Mononuclear cell (primary cell): ENCODE data around the gene MST1. TPM values are rescaled to one million over a fixed set of nuclear protein-coding genes. Genes with fewer than 3 reads are reported as not detected.
A peak's percentile ranks its signal among the peaks of the same experiment; 100 is the strongest.

Source experiments
- H3K27me3 ChIP-seq: 2 replicates; pipeline ENCODE4 v1.6.0; 2011; ENCODE audit warnings: low read length, control low read depth; ENCODE audit not compliant: insufficient read depth
- H3K4me1 ChIP-seq: 2 replicates; pipeline ENCODE4 v1.5.1; 2011; ENCODE audit warnings: mild to moderate bottlenecking, low read length, control low read depth; ENCODE audit not compliant: insufficient read depth
- H3K4me3 ChIP-seq: 2 replicates; pipeline ENCODE4 v1.5.1; 2011; ENCODE audit warnings: mild to moderate bottlenecking, low read length, moderate library complexity
- H3K9me3 ChIP-seq: 2 replicates; pipeline ENCODE4 v1.5.1; 2011; ENCODE audit warnings: low read depth, mild to moderate bottlenecking, control low read depth, low read length
- total RNA-seq: library from RNA; depleted of rRNA; stranded (reverse); fragments of >200 nt; gene quantifications from one replicate; pipeline ENCODE4 v1.2.3, GENCODE V29; 2012

MST1 gene
- total RNA-seq: 2.1 TPM

GRCh38 chr3:49689046-49689907 lies at the start of gene MST1, which contains the start of gene RNF123:
Gene MST1, minus strand, starts transcription at chr3:49689474. Its CDS starts 783 bp downstream, at chr3:49688691.
Gene RNF123, plus strand, starts transcription at chr3:49689557. Its CDS starts 1,609 bp downstream, at chr3:49691166.
- Histone ChIP-seq H3K4me1 (peaks cover 34% of the 10 kb centered on the region), H3K27me3 (no peaks in the 10 kb centered on the region), H3K4me3 (peak within 1 kb of the TSS; percentile 95), H3K9me3 (no peaks in the 10 kb centered on the region)

- peaks cover 12% of the 10 kb centered on the region for H3K4me1 ChIP-seq
- H3K27me3 ChIP-seq: no peaks in the 10 kb centered on the region
- no peaks in the 10 kb centered on the region for H3K9me3 ChIP-seq
- H3K4me3 ChIP-seq: no peak overlapping the region
These were observed 48.9 kb upstream of the MST1 start for GRCh38 chr3:49738067-49738713.

- peaks cover 12% of the 10 kb centered on the region for H3K4me1 ChIP-seq
- no peaks in the 10 kb centered on the region for H3K27me3 ChIP-seq
- H3K4me3 ChIP-seq: no peak overlapping the region
- no peaks in the 10 kb centered on the region for H3K9me3 ChIP-seq
These were observed 45.5 kb upstream of the MST1 start for GRCh38 chr3:49734752-49735151.

GRCh38 chr3:49733551-49733950 lies 44.3 kb upstream of the MST1 start:
- Histone ChIP-seq H3K4me3 (no peak overlapping the region), H3K27me3 (no peaks in the 10 kb centered on the region), H3K4me1 (peaks cover 12% of the 10 kb centered on the region), H3K9me3 (no peaks in the 10 kb centered on the region)

- peaks cover 12% of the 10 kb centered on the region for H3K4me1 ChIP-seq
- H3K27me3 ChIP-seq: no peaks in the 10 kb centered on the region
- no peaks in the 10 kb centered on the region for H3K9me3 ChIP-seq
- H3K4me3 ChIP-seq: no peak overlapping the region
These were observed 43.3 kb upstream of the MST1 start for GRCh38 chr3:49732597-49732996.

- H3K4me3 ChIP-seq: no peak overlapping the region
- H3K27me3 ChIP-seq: no peaks in the 10 kb centered on the region
- H3K4me1 ChIP-seq: peaks cover 14% of the 10 kb centered on the region
- no peaks in the 10 kb centered on the region for H3K9me3 ChIP-seq
These were observed 40.8 kb upstream of the MST1 start for GRCh38 chr3:49729966-49730609.

GRCh38 chr3:49727924-49728361 lies 38.7 kb upstream of the MST1 start:
- Histone ChIP-seq H3K27me3 (no peaks in the 10 kb centered on the region), H3K4me1 (peaks cover 18% of the 10 kb centered on the region), H3K9me3 (no peaks in the 10 kb centered on the region), H3K4me3 (no peak overlapping the region)

GRCh38 chr3:49727154-49727923 lies 38.1 kb upstream of the MST1 start:
- H3K27me3 ChIP-seq: no peaks in the 10 kb centered on the region
- peaks cover 24% of the 10 kb centered on the region for H3K4me1 ChIP-seq
- no peaks in the 10 kb centered on the region for H3K9me3 ChIP-seq
- H3K4me3 ChIP-seq: no peak overlapping the region

GRCh38 chr3:49725906-49726681 lies 36.8 kb upstream of the MST1 start:
- Histone ChIP-seq H3K27me3 (no peaks in the 10 kb centered on the region), H3K4me3 (no peak overlapping the region), H3K9me3 (no peaks in the 10 kb centered on the region), H3K4me1 (peaks cover 25% of the 10 kb centered on the region)

- Histone ChIP-seq H3K9me3 (no peaks in the 10 kb centered on the region), H3K27me3 (no peaks in the 10 kb centered on the region), H3K4me3 (peak overlapping the region; percentile 91), H3K4me1 (peaks cover 25% of the 10 kb centered on the region)
These were observed 35.3 kb upstream of the MST1 start for GRCh38 chr3:49724586-49724985.

GRCh38 chr3:49723628-49724551 lies 34.6 kb upstream of the MST1 start, which contains the start of gene GMPPB:
Gene GMPPB, minus strand, starts transcription at chr3:49723951. Its CDS starts 225 bp downstream, at chr3:49723726.
- H3K4me3 ChIP-seq: peak within 1 kb of the TSS; percentile 91

GRCh38 chr3:49723296-49723627 lies 34.0 kb upstream of the MST1 start:
- H3K9me3 ChIP-seq: no peaks in the 10 kb centered on the region
- no peaks in the 10 kb centered on the region for H3K27me3 ChIP-seq
- peaks cover 35% of the 10 kb centered on the region for H3K4me1 ChIP-seq
- peak overlapping the region; percentile 91 for H3K4me3 ChIP-seq

More at GRCh38 chr3:49723628-49724551, 34.6 kb upstream of the MST1 start, which contains the start of gene GMPPB:
- H3K9me3 ChIP-seq: no peaks in the 10 kb centered on the region
- peaks cover 29% of the 10 kb centered on the region for H3K4me1 ChIP-seq
- H3K27me3 ChIP-seq: no peaks in the 10 kb centered on the region

- H3K27me3 ChIP-seq: no peaks in the 10 kb centered on the region
- H3K4me1 ChIP-seq: peaks cover 36% of the 10 kb centered on the region
- H3K9me3 ChIP-seq: no peaks in the 10 kb centered on the region
- H3K4me3 ChIP-seq: peak overlapping the region; percentile 91
These were observed 33.6 kb upstream of the MST1 start for GRCh38 chr3:49722896-49723295.
